ENCODE measurements around the gene CMTM8.

GRCh38 chr3:32197991-32198390 is 40.5 kb upstream of the CMTM8 start:
- TF ChIP-seq CTCF (IDR thresholded peaks at IDR 0.05; ENCODE audit: low read depth, low read length) (no peak), POLR2A (IDR thresholded peaks at IDR 0.05; ENCODE audit: extremely low read depth, insufficient read length) (no peak), MYC (IDR thresholded peaks at IDR 0.05; ENCODE audit: low read depth, low read length) (no peak)
- TF ChIP-seq, protein P1, sequence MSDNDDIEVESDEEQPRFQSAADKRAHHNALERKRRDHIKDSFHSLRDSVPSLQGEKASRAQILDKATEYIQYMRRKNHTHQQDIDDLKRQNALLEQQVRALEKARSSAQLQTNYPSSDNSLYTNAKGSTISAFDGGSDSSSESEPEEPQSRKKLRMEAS (IDR thresholded peaks at IDR 0.05; ENCODE audit: low read depth, low read length): no peak

Measured in NB4 (cell line).